Dermis microvascular lymphatic vessel endothelial cell (primary cell): ENCODE data around the gene PTPN18. TPM values are rescaled to one million over a fixed set of nuclear protein-coding genes. Genes with fewer than 3 reads are reported as not detected.

Source experiments
- DNase-seq, 2 donors: peaks; one replicate each; pipeline versions ENCODE4 v3.0.0 to v3.0.0-alpha.2; 2010; ENCODE audit warnings: low read depth in 2 of 2
- total RNA-seq: library from RNA; depleted of rRNA; stranded (reverse); fragments of >200 nt; gene quantifications from 2 replicates; pipeline ENCODE4 v1.2.1, GENCODE V29; 2014

The PTPN18 gene
- total RNA-seq, 1 donor from 2014 or later: 20.0 TPM

DNA sequence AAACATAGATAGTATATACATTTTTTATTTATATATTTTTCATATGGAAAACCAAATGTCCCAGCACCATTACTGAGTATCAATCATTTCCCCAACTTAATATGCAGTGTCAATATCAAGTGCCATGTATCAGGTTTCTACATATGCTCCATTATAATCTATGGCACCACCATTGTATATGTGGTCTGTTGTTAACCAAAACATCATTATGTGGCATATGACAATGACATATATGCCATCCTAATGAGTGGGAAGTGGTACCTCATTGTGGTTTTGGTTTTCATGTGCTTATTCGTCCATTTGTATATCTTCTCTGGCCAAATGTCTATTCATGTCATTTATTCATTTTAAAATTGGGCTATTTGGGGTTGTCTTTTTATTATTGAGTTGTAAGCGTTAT, 9.2 kb downstream of the PTPN18 start:
- DNase-seq: no peak

DNA sequence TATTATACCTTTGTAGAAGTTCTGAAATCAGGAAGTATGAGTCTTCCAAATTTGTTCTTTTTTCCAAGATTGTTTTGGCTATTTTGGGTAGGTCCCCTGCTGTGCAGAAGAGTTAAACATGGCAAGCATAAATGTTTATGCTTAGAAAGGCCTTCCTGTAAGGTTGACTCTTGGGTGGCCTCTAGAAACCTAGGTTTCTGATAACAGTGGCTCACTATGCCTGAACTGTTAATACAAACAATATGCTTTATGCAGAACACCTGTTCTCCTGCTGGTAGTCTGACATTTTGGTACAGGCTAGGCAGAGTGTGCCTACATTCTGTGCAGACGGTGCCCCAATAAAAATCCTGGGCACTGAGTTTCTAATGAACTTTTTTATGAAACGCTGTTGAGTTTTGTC, 10.1 kb downstream of the PTPN18 start:
- no peak for DNase-seq

DNA sequence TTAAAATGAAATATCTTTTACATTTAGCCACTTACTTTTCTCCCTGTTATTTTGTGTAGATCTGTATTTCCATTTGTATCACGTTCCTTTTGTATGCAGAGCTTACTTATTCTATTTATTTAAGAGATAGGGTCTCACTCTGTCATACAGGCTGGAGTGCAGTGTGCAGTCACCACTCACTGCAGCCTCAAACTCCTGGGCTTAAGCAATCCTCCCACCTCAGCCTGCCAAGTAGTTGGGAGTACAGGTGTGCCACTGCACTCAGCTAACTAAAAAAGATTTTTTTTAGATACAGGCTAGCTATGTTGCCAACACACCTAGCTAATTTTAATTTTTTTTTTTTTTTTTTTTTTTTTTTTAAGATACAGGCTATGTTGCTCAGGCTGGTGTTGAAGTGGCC, 10.9 kb downstream of the PTPN18 start:
- no peak for DNase-seq

DNA sequence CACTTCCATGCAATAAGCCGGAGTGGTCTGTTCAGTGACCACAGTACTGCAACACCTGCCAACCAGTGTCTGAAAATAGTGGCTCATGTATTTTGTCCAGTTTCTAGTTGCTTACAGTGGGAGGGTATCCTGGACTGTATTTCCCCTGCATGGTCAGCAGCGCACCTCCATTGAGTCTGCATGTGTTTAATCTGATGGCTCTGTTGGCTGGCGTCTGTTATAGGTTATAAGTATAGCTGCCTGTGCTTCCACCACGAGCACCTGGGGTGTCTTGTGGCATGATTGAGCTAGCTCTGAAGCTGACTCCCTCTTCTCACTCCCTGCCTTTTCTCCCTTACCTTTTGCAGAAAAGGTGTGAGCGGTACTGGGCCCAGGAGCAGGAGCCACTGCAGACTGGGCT, 12.9 kb downstream of the PTPN18 start:
- DNase-seq: no peak

DNA sequence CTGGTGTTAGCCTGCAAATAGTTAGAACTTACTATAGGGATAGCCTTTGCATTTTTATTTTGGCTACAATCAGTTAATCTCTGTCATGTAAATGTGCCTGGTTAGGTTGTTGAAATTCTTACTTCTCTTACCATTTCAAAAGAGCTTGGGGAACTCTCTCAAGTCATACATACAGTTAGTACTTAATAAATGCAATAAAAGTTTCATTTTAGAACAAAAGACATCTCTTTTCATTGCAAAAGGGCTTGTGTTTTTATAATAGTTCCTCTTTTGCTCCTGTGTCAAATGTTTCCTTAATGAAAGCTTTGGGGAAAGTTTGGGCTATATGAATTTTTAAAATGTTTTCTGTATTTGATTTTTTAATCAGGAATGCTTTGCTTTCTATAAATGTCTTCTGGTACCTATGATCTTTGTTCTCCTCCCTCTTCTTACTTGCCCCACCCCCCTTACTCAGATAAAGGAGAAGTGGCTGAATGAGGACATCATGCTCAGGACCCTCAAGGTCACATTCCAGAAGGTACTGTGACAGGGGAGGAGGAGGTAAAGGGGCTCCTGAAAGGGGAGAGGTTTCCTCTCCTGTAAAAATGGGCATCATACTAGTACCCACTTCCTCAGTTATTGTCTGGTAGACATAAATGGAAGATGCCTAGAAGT, 13.6 kb downstream of the PTPN18 start:
- no peak for DNase-seq

DNA sequence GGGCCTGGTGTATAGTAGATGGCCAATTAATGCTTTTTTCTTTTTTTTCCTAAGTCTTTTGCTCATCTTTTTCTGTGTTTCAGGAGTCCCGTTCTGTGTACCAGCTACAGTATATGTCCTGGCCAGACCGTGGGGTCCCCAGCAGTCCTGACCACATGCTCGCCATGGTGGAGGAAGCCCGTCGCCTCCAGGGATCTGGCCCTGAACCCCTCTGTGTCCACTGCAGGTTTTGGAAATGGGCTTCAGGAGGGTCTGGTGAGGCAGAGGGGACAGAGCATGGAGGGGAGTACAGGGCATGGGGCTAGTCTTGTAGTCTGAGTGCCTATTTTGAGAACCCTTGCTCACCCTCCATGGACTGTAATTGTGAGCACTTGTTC, 14.1 kb downstream of the PTPN18 start:
- DNase-seq: no peak

DNA sequence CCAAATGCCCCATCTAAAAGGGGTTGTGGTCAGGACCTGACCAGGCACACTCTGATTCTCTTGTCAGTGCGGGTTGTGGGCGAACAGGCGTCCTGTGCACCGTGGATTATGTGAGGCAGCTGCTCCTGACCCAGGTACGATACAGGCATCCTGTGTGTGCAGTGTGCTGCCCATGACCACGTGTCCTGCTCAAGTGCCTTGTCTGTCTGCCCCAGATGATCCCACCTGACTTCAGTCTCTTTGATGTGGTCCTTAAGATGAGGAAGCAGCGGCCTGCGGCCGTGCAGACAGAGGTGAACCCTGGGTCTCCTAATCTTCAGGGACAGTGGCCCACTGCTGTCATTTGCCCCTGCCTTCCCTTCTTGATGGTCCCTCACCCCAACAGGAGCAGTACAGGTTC, 14.6 kb downstream of the PTPN18 start:
- DNase-seq: no peak

DNA sequence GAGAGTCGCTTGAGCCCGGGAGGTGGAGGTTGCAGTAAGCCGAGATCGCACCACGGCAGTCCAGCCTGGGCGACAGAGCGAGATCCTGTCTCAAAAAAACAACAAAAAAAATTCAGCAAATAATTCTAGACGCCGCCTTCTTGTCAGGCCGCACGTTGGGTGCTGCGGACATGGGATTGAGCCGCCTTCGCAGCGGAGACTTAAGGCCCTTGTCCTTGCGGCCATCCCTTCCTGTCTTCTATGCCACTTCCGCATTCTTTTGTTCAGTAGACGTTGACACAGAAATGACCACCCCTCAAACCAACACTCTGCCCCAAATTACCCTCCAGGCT, 15.8 kb downstream of the PTPN18 start:
- peak in 1 of 2 donors; percentile 30 for DNase-seq

DNA sequence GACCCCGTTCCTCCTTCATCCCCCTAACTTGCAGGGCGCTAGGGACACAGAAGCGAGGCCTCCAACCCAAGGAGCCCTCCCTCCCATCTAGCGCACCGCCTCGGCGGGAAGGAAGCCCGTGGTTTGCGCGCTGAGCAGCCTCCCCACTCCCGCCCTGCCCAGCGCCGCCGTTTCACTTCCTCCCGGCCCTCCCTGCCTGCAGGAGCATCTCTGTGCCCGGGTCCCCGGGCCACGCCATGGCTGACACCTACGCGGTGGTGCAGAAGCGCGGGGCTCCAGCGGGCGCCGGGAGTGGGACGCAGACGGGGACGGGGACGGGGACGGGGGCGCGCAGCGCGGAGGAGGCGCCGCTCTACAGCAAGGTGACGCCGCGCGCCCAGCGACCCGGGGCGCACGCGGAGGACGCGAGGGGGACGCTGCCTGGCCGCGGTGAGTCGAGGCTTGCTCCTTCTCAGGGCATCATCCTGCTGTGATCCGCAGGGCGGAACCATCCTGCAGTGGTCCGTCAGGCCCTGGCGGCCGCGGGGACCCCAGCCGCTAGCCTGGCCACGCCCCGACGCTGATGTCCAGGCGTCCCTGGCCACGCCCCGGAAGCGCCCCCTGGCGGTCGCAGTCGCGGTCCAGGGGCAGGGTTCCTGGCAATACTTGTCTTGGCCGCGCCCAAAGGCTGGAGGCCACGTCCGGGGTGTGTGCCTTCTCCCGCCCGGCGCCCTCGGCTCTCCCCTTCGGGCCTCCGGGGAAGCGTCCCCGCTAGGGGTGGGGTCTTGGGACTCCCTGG, 16.4 kb downstream of the PTPN18 start:
- DNase-seq: peak in 1 of 2 donors; percentile 61

DNA sequence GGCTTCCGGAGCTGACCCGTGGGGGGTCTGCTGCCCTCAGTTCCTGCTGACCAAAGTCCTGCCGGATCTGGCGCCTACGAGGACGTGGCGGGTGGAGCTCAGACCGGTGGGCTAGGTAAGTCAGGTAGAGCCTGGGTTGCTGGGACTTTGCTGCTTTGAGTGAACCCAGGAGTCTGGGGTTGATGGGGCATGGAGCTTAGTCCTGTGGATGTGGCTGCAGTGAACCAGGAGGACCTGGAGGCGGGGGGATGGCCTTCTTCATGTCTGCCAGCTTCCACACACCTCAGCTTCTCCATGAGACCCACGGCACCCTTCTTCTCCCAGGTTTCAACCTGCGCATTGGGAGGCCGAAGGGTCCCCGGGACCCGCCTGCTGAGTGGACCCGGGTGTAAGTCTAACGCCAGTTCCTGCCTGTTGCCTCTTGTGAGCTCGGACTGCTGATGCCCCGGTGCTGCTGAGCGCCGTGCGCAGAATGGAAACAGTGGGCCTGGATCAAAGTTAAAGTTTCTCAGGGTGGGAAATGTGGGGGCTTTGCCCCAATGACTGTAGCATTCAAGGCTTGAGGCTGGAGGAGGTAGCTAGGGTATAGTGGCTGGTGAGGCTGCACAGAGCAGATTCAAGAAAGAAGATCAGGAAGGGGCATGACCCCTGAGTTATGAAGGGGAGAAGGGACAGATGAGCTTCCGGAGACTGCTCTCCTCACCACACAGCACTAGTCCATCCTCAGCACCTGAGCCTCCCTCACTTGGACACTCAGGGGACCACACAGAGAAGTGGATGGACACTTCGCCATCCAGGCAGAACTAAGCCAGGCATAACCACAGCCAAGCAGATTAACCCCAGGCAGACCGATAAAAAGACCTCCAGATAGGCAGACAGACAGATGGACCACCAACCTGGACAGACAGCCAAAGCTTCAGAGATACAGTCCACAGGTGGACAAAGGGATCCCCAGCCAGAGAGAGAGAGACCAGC, 17.3 kb downstream of the PTPN18 start:
- no peak for DNase-seq

DNA sequence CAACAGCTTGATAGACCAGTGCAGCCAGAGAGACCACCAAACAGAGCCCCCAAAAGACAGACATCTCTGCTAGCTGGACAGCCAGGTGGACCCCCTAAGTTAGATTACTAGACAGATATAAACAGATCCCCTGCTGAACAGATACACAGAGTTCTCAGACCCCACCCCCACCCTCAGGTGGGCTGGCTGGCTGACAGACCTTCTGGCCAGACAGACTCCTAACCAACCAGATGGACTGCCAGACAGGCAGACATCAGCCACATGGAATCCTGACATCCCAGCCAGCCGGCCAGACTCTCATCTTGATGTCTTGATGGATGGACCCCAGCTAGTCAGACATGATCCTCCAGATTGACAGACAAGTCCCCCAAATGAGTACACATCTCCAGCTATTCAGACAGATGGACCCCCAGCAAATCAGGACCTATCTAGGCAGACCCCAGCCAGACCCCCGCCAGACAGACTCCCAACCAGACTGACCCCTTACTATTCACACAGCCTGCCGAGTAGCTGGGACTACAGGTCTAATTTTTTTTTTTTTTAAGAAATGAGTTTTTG, 18.0 kb downstream of the PTPN18 start:
- DNase-seq: no peak

DNA sequence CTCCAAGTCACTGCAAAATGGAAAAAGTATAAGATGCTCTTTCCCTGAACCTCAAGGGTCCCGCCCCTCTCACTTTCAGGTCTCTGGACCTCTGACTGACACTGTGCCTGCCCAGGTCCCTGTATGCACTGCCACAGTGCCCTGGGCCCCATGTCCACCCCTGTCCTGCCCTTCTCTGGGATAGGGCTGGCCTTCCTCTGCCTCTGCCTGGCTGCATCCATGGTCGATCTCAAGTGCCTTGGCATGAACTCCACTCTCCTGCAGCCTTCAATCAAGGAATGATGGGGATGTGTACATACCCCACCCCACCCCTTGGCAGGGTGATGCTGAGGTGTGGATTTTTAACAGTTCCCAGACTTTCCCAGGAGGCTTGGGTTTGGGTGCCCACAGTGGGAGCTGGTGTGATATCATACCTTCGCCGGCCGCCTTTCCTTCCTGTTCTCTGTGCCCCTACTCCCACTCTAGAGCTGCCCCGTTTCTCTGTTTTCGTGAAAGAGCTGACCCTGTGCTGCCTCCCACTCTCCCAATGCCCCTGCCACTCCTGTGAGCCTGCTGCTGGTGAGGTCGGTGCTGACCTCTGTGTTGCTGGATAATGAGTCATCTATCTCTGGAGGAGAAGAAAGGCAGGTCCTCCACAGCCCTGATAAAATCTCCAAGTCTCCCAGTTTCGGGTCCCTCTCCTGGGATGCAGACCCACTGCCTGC, 18.9 kb downstream of the PTPN18 start:
- no peak for DNase-seq

DNA sequence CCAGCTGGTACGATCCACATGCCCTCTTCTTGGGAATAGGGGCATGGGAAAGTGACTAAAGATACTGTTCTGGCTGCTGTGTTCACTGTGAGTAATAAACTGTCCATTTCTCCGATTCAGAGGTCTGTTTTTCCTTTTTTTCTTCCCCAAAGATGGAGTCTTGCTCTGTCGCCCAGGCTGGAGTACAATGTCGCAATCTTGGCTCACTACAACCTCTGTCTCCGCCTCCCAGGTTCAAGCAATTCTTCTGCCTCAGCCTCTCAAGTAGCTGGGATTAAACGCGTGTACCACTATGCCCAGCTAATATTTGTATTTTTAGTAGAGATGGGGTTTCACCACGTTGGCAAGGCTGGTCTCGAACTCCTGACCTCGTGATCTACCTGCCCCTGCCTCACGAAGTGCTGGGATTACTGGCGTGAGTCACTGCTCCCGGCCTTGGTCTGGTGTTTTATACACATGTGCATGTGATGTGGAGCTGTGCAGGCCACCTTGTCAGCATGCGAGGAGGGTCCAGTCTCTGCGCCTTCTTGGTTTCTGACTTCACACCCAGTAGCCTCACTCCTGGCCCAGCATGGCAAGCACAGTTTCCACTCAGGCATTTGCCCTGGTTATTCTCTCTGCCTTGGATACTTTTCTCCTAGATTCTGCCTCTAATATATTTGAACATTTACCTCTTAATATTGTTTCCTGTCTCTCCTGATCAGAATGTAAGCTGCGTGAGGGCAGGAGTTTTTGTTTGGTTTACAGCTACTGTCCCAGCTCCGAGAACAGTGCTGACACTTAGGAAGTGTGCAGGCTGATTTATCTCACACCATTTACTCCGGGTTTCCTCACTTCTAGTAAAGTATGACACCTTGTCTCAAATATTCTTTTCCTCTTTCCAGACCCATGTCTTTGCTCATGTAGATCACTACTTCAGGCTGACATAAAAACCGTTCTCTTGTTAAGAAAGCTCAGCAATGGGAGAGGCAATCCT, 19.7 kb downstream of the PTPN18 start:
- DNase-seq: no peak

DNA sequence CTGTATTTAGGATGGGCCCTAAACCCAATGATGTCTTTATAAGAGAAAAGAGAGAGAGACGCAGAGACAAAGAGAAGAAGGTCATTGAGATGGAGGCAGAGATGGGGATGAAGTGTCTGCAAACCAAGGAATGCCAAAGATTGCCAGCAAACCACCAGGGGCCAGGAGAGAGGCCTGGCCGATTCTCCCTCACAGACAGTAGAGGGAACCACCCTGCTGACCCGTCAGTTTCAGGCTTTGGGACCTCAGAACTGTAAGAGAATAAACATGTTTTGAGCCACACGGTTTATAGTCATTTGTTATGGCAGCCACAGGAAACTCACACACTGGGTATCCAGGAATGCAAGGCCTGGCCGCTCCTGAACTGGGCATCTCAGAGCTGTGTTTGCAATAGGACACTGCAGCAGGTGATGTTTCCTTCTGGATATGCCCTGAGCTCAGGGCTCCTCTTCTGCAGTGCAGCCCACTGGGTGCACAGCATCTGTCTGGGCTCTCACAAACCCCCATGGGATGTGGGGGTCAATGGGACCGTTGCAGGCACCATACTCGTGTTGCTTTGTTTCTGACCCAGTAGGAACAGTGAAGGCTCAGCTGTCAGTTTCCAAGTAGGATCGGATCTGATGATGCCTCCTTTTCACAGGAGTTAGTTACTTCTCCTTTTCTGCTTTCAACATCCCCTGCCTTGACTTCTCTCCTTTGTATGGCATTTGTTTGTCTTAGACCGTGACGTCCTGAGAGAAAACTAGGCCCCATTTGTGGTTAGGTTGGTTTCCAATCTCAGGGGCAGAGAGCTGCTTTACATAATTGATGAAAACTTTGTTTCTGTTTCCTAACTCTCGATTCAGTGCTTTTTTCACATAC, 20.8 kb downstream of the PTPN18 start:
- no peak for DNase-seq

DNA sequence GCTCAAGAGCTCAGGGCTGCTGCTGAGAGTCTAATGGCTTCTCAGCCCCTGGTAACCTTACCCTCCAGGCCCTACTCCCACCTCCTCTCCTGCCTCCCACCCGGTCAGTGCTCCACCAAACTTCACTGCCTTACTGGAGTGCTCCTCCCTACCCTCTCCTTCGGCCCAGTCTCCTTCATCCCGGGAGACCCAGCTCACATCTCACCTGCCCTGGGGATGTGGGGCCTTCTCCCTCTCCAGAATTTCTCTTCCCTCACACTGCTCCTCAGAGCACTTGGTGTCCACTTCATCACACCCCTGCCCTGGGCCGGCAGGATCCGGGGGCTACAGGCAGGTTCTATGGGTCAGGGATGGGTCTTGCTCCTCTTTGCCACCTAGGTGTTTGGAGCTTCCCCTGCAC, 21.6 kb downstream of the PTPN18 start:
- no peak for DNase-seq

DNA sequence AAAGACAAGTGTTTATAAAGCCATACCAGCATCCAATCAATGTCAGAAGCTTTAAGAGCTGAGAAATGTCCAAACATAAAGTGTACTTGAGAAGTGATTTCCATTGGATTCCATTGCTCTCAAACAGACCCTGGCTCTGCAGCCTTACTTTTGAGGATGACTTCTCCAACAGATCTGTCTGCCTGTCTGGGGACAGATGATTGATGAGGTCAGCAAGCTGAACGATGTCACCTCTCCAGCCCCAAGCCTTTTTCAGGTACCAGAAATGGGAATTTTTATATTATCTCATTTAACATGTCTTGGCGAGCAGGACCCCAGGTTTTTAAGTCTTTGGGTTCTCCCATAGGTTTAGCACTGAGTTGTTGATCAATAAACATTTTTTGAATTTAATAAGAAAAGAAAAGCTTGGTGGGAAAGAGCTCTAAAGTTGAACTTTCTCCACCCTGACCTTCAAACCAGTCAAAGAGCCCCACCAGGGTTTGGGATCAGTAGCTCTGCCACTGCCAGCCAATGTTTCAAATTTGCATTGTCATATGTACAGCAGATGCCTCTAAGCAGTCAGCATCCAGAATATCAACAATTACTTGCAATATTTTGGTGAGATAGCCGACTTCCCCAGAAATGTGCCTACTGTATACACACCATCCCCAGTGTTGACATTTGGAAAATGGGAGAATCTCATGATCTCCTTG, 22.5 kb downstream of the PTPN18 start:
- DNase-seq: no peak

DNA sequence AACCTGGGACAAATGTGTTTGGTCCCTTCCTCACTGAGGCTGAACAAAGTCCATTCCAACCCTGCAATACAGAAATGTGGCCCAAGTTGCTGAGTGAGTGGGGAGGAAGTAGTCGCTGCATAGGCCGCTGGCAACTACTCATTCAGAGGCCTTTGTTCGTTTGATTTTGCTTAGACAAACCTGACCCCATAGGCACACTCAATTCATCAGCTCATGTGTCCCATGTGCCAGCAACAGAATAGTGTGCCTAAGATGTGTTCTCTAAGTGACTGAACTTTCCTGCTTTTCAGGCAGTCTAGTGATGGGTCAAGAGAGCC, 23.0 kb downstream of the PTPN18 start:
- DNase-seq: no peak

DNA sequence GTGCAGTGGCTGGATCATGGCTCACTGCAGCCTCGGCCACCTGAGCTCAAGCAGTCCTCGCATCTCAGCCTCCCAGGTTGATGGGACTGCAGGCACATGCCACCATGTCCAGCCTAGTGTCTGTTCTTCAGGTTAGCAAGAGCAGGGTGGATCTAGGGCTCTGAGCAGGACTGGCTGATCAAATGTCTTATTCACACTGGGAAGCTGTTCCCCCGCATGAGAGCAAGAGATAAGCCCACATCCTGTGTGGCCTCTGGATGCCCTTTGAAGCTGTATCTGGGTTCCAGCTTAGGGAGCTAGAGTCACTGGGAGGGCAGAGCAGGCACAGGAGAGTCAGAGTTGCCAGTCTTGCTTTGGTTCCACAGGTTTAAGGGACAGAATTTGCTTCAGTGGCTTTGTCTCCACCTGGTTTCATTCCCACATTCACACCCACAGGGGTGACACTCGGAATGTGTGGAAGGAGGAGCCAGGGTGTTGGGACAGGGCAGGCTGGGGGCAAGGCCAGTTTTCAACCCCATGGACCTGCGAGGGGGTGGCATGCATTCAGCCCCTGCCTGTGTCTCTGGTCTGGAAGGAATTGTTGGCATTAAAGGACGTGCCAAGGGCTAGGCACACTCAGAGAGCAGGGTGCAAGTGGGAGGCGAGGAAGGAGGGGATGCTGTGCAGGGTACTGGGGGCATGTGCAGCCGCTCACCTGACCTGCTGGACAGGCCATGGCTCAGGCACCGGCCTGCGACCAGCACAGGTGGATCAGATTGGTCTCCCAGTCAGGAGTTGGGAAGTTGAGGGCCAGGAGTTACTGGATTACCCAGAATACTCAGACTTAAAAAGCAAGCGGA, 24.5 kb downstream of the PTPN18 start:
- DNase-seq: no peak
